ENCODE results near the gene TOGARAM2.

- TF ChIP-seq EZH2phosphoT487 (IDR thresholded peaks at IDR 0.05; ENCODE audit: insufficient read depth, low read depth) (no peak), EZH2 (IDR thresholded peaks at IDR 0.05; ENCODE audit: insufficient read depth, poor library complexity, severe bottlenecking) (no peak)
Observed at GRCh38 chr2:28989973-28990372, 8.9 kb downstream of the TOGARAM2 start.

Data from GM23248 (cell line).